Mammary epithelial cell (primary cell): Measurements from ENCODE around the gene ZNF324.

Source experiments
- EZH2 ChIP-seq: IDR thresholded peaks from 2 replicates; pipeline ENCODE4 v1.6.1; 2012; ENCODE audit warnings: low read length, inconsistent platforms, borderline replicate concordance
- TF ChIP-seq, protein P1 (sequence below), 2 donors: IDR thresholded peaks in 1 of 2; conservative IDR thresholded peaks in 1 of 2; 2 replicates each; pipeline ENCODE4 v1.5.1; 2011 to 2012; ENCODE audit warnings: inconsistent platforms in 2 of 2, low read length in 2 of 2, mild to moderate bottlenecking in 2 of 2, control low read depth in 1 of 2, low read depth in 1 of 2; ENCODE audit not compliant: insufficient read depth in 1 of 2; ENCODE audit errors: extremely low read depth in 1 of 2

DNA sequence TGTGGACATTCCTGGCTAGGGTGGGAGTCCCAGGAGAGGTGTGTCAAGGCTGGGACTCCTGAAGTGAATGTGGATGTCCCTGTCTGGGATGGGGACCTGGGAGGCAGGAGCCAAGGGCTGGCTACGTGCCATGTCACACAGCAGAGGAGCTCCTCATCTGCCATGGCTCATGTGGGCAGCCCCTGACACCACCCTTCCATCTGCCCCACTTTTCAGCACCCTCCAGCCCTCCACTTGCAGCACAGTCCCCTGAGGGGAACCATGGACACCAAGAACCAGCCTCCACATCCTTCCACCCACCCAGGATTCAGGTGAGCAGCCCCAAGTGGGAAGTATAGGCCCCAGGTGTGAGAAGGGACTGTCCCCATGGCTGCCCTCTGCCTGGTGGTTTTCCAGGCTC is 11.0 kb downstream of the ZNF324 start:
- TF ChIP-seq, protein P1, sequence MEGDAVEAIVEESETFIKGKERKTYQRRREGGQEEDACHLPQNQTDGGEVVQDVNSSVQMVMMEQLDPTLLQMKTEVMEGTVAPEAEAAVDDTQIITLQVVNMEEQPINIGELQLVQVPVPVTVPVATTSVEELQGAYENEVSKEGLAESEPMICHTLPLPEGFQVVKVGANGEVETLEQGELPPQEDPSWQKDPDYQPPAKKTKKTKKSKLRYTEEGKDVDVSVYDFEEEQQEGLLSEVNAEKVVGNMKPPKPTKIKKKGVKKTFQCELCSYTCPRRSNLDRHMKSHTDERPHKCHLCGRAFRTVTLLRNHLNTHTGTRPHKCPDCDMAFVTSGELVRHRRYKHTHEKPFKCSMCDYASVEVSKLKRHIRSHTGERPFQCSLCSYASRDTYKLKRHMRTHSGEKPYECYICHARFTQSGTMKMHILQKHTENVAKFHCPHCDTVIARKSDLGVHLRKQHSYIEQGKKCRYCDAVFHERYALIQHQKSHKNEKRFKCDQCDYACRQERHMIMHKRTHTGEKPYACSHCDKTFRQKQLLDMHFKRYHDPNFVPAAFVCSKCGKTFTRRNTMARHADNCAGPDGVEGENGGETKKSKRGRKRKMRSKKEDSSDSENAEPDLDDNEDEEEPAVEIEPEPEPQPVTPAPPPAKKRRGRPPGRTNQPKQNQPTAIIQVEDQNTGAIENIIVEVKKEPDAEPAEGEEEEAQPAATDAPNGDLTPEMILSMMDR (conservative IDR thresholded peaks at IDR 0.05 in 1 of 2, IDR thresholded peaks at IDR 0.05 in 1 of 2; ENCODE audit: extremely low read depth in 1 of 2, insufficient read depth in 1 of 2, low read depth in 1 of 2, low read length in 2 of 2): no peak
- TF ChIP-seq EZH2: no peak
